ENCODE results near the gene ZNF625. TPM values are rescaled to one million over a fixed set of nuclear protein-coding genes. Genes with fewer than 3 reads are reported as not detected.

Gene ZNF625
- polyA plus RNA-seq, 1 of the 3 experiments (the other 2 are of a cell fraction) = 1.9 TPM

DNA sequence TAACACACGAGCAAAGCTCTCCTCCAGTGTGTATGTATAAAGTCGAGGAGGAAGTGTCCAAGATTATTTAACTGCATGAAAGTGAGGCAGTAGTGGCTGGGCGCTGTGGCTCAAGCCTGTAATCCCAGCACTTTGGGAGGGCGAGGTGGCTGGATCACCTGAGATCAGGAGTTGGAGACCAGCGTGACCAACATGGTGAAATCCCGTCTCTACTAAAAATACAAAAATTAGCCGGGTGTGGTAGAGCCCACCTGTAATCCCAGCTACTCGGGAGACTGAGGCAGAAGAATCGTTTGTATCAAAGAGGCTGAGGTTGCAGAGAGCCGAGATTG is 15.2 kb downstream of the ZNF625 start:
- ChIA-PET CTCF (interaction anchor here (0.6 to 3.4 kb wide), 37 partner anchors 9 to 344 kb away, joined by 3 to 78 read pairs (median 8); partner anchors contain the start of genes ZNF433, ZNF443, ZNF491 and ZNF625), POLR2A (interaction anchor here (1.4 to 1.6 kb wide), 2 partner anchors 82 to 299 kb away, joined by 4 to 12 read pairs; partner anchors contain the start of gene ZNF443)
- Histone ChIP-seq H3K36me3 (replicated peaks in 1 of 2; ENCODE audit: control insufficient read depth in 1 of 2, insufficient read depth in 2 of 2, low read length in 1 of 2) (peaks cover 16 to 58% of the 10 kb centered on the region in 2 experiments), H3F3A (replicated peaks; ENCODE audit: insufficient read depth) (peaks cover 22% of the 10 kb centered on the region), H2AFZ (ENCODE audit: low read depth) (no peak overlapping the region), H3K9me3 (peaks cover 10% of the 10 kb centered on the region; the same call in 1 of the 2 replicates), H3K27ac (ENCODE audit: low read depth in 2 of 2, low read length in 1 of 2) (no peak overlapping the region), H4K20me1 (ENCODE audit: insufficient read depth) (no peaks in the 10 kb centered on the region), H3K9me2 (no peaks in the 10 kb centered on the region), H3K79me2 (ENCODE audit: insufficient read depth) (peaks cover 36% of the 10 kb centered on the region), H3K4me2 (no peak overlapping the region), H3K4me3 (ENCODE audit: low read depth in 2 of 2, low read length in 1 of 2) (peak overlapping the region in 1 of 2 experiments; percentile 99; a peak in 1 of 4 replicates), H3K27me3 (ENCODE audit: insufficient read depth) (no peaks in the 10 kb centered on the region), H3K9ac (no peak overlapping the region), H3K4me1 (ENCODE audit: control insufficient read depth in 1 of 2, insufficient read depth in 2 of 2, low read depth in 1 of 2, low read length in 1 of 2) (peaks cover 0 to 8% of the 10 kb centered on the region in 2 experiments; a peak in 1 of 4 replicates)
- WGBS (ENCODE audit: low lambda C conversion rate) = 51% methylated on average over 10 of the region's 10 CpGs
- DNase-seq = no peak
- TF ChIP-seq RAD21 (IDR thresholded peaks at IDR 0.05; ENCODE audit: low read length) (no peak), FOXJ3 (CRISPR knock-in tag; IDR thresholded peaks at IDR 0.05) (no peak), EP300 (IDR thresholded peaks at IDR 0.05; ENCODE audit: borderline replicate concordance in 1 of 2, low read depth in 1 of 2, low read length in 1 of 2) (no peak), GATA2 (CRISPR knock-in tag; IDR thresholded peaks at IDR 0.05) (no peak)
- TF ChIP-seq, protein P1, sequence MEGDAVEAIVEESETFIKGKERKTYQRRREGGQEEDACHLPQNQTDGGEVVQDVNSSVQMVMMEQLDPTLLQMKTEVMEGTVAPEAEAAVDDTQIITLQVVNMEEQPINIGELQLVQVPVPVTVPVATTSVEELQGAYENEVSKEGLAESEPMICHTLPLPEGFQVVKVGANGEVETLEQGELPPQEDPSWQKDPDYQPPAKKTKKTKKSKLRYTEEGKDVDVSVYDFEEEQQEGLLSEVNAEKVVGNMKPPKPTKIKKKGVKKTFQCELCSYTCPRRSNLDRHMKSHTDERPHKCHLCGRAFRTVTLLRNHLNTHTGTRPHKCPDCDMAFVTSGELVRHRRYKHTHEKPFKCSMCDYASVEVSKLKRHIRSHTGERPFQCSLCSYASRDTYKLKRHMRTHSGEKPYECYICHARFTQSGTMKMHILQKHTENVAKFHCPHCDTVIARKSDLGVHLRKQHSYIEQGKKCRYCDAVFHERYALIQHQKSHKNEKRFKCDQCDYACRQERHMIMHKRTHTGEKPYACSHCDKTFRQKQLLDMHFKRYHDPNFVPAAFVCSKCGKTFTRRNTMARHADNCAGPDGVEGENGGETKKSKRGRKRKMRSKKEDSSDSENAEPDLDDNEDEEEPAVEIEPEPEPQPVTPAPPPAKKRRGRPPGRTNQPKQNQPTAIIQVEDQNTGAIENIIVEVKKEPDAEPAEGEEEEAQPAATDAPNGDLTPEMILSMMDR (IDR thresholded peaks at IDR 0.05) = no peak; the same call in 1 of the 2 replicates

DNA sequence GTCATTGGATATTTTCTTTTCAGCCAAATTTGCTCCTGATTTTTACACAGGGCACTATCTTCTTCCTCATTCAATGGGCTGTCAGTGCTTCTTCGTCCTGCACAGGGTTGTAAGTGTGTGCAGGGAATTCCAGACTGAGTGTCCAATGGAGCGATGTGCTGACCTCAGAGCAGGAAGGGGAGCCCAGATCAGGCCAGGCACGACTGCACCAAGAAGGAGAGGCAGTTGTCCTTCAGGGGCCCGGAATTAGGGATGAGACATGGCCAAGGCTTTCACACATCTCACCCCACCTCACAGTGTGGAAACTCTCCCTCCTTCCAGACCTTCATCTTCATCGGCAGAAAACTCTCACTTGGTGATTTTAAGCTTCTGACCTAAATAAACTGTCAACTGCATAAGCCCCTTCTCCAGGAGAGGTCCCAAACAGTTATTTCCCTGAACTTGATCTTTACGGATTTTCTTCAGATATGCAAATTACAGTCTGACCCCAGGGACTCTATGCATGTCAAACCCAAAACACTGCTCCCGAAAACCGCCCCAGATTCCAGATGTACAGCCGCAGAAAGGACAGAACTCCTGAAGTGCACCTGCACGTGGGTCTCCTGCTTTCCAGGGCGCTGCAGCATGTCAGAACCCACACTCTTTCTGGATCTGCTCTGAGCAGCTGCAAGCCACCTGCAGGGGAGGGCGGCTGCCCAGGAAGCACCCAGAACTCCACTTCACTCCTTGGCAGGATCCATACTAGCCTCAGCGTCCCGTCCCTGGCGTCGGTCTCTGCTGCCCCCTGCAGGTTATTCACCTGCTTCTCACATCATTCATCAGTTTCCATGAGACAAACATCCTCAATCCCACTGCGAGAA is 15.8 kb downstream of the ZNF625 start:
- 26% methylated on average over 17 of the region's 17 CpGs for WGBS (ENCODE audit: low lambda C conversion rate)
- Histone ChIP-seq H3K79me2 (ENCODE audit: insufficient read depth) (peaks cover 40% of the 10 kb centered on the region), H3K4me2 (peak overlapping the region; percentile 86), H3K36me3 (replicated peaks in 1 of 2; ENCODE audit: control insufficient read depth in 1 of 2, insufficient read depth in 2 of 2, low read length in 1 of 2) (peaks cover 13 to 58% of the 10 kb centered on the region in 2 experiments), H3K9me2 (no peaks in the 10 kb centered on the region), H4K20me1 (ENCODE audit: insufficient read depth) (no peaks in the 10 kb centered on the region), H3K9ac (no peak overlapping the region), H3K27ac (ENCODE audit: low read depth in 2 of 2, low read length in 1 of 2) (peak overlapping the region; percentile 41 to 89), H3K27me3 (ENCODE audit: insufficient read depth) (no peaks in the 10 kb centered on the region), H3K9me3 (0 out of 2 replicates have a peak, but pooled peaks cover 4% of the 10 kb centered on the region), H3F3A (replicated peaks; ENCODE audit: insufficient read depth) (peaks cover 22% of the 10 kb centered on the region), H3K4me1 (ENCODE audit: control insufficient read depth in 1 of 2, insufficient read depth in 2 of 2, low read depth in 1 of 2, low read length in 1 of 2) (peaks cover 0 to 8% of the 10 kb centered on the region in 2 experiments; a peak in 1 of 4 replicates), H3K4me3 (ENCODE audit: low read depth in 2 of 2, low read length in 1 of 2) (peak overlapping the region; percentile 66 to 99), H2AFZ (ENCODE audit: low read depth) (peak overlapping the region; percentile 69; the same call in 1 of the 2 replicates)
- TF ChIP-seq TCF12 (IDR thresholded peaks at IDR 0.05) (peak; percentile 17; the same call in 1 of the 2 replicates), RAD21 (IDR thresholded peaks at IDR 0.05; ENCODE audit: low read length) (peak; percentile 93), FOXJ3 (CRISPR knock-in tag; IDR thresholded peaks at IDR 0.05) (no peak), MXI1 (IDR thresholded peaks at IDR 0.05; ENCODE audit: low read depth, low read length) (peak; percentile 76; the same call in 1 of the 2 replicates), POLR2AphosphoS5 (IDR thresholded peaks at IDR 0.05; ENCODE audit: low read depth, low read length) (peak; percentile 26; the same call in 1 of the 2 replicates), SMC3 (IDR thresholded peaks at IDR 0.05; ENCODE audit: low read depth, low read length) (peak; percentile 82), RCOR1 (IDR thresholded peaks at IDR 0.05; ENCODE audit: low read length) (peak; percentile 44; the same call in 1 of the 2 replicates)
- TF ChIP-seq, protein P2, sequence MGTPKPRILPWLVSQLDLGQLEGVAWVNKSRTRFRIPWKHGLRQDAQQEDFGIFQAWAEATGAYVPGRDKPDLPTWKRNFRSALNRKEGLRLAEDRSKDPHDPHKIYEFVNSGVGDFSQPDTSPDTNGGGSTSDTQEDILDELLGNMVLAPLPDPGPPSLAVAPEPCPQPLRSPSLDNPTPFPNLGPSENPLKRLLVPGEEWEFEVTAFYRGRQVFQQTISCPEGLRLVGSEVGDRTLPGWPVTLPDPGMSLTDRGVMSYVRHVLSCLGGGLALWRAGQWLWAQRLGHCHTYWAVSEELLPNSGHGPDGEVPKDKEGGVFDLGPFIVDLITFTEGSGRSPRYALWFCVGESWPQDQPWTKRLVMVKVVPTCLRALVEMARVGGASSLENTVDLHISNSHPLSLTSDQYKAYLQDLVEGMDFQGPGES (IDR thresholded peaks at IDR 0.05; ENCODE audit: low read depth, low read length) = no peak
- TF ChIP-seq, protein P3, sequence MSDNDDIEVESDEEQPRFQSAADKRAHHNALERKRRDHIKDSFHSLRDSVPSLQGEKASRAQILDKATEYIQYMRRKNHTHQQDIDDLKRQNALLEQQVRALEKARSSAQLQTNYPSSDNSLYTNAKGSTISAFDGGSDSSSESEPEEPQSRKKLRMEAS (IDR thresholded peaks at IDR 0.05; ENCODE audit: low read depth) = peak; percentile 36; the same call in 1 of the 2 replicates
- TF ChIP-seq, protein P4, sequence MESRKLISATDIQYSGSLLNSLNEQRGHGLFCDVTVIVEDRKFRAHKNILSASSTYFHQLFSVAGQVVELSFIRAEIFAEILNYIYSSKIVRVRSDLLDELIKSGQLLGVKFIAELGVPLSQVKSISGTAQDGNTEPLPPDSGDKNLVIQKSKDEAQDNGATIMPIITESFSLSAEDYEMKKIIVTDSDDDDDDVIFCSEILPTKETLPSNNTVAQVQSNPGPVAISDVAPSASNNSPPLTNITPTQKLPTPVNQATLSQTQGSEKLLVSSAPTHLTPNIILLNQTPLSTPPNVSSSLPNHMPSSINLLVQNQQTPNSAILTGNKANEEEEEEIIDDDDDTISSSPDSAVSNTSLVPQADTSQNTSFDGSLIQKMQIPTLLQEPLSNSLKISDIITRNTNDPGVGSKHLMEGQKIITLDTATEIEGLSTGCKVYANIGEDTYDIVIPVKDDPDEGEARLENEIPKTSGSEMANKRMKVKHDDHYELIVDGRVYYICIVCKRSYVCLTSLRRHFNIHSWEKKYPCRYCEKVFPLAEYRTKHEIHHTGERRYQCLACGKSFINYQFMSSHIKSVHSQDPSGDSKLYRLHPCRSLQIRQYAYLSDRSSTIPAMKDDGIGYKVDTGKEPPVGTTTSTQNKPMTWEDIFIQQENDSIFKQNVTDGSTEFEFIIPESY (IDR thresholded peaks at IDR 0.05; ENCODE audit: borderline replicate concordance, low read depth) = no peak
- TF ChIP-seq, protein P1 (IDR thresholded peaks at IDR 0.05) = peak; percentile 79
- POLR2A ChIA-PET = interaction anchor here (0.6 to 1.6 kb wide), 17 partner anchors 15 to 343 kb away, joined by 3 to 12 read pairs (median 3); partner anchors contain the start of genes ZNF433, ZNF442, ZNF443 and ZNF563
- DNase-seq = peak; percentile 80
- CTCF ChIA-PET = interaction anchor here (0.6 to 3.4 kb wide), 44 partner anchors 9 to 360 kb away, joined by 3 to 78 read pairs (median 6); partner anchors contain the start of genes ZNF433, ZNF443, ZNF491 and ZNF625

All from SK-N-SH (cell line).